Hepatocyte (in vitro differentiated cells): Measurements from ENCODE around the gene EIF3I.

Experiments used
- CTCF ChIP-seq: fragments of 200-600 bp; sonication (generic); IDR thresholded peaks from 2 replicates; pipeline ENCODE4 v1.5.1; 2016; ENCODE audit warnings: antibody characterized with exemption, mild to moderate bottlenecking; ENCODE audit not compliant: poor library complexity
- EZH2 ChIP-seq: fragments of 200-600 bp; sonication (generic); IDR thresholded peaks from 2 replicates; pipeline ENCODE4 v1.6.1; 2016; ENCODE audit warnings: antibody characterized with exemption, mild to moderate bottlenecking, borderline replicate concordance

DNA sequence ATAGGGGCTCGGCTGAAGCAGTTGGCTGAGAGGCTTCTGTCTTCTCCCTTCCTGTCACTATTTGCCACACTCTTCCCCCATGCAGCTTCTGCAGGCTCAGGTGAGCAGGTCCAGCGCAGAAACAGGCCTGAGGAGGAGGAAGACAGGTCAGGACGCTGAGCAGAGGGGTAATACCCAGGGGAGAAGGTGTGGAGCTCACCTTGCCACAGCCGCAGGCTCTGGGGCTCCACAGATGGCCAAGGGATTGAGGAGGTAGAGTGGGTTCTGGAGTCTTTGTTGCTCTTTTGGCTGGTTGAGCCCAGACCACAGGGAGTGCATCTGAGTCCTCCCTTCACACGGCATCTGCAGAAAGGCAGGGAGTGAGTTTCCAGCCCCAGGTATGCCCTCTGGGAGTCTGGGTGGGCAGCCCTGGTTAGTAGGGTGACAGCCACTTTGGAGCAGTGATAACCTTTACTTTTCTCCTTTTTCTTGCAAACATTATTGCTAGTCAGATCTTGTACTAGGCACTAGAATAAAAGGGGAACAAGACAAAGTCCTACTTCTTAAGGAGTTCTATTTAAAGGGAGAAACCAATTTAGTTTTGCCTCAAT lies 9.7 kb downstream of the EIF3I start:
- TF ChIP-seq CTCF = no peak
- TF ChIP-seq EZH2 = no peak
